IPS-18c (cell line): ENCODE data around the gene RAB19.
"Not testable (repeated sequence)": the region's sequence is repeated elsewhere in the genome, so short reads cannot be mapped to it uniquely, and the experiment has no call there.

ENCODE experiments used
- H3K4me3 ChIP-seq: 2 replicates; pipeline ENCODE4 v1.7.0; 2013; ENCODE audit warnings: low read depth, mild to moderate bottlenecking, low read length, moderate library complexity; ENCODE audit not compliant: insufficient read depth
- H3K9me3 ChIP-seq: one replicate; pipeline ENCODE4 v1.6.1; 2013; ENCODE audit warnings: mild to moderate bottlenecking, low read length, moderate library complexity; ENCODE audit not compliant: control insufficient read depth, insufficient read depth

Gene RAB19

GRCh38 chr7:140397784-140398750, 5.8 kb upstream of the RAB19 start, which contains the start of gene SLC37A3:
Gene SLC37A3, minus strand, starts transcription at chr7:140398530. Its CDS starts 16,004 bp downstream, at chr7:140382526.
- Histone ChIP-seq H3K9me3 (no peaks in the 10 kb centered on the region), H3K4me3 (peak within 1 kb of the TSS; percentile 87)

- Histone ChIP-seq H3K9me3 (no peaks in the 10 kb centered on the region), H3K4me3 (no peak overlapping the region)
These were observed 5.0 kb upstream of the RAB19 start for GRCh38 chr7:140398821-140399220.

- H3K4me3 ChIP-seq = no peak overlapping the region
- H3K9me3 ChIP-seq = no peaks in the 10 kb centered on the region
These were observed 3.5 kb upstream of the RAB19 start for GRCh38 chr7:140400381-140400780.

- H3K9me3 ChIP-seq = no peaks in the 10 kb centered on the region
- H3K4me3 ChIP-seq = no peak overlapping the region
These were observed 1.6 kb upstream of the RAB19 start for GRCh38 chr7:140402178-140402835.

GRCh38 chr7:140404565-140405065, 757 bp downstream of the RAB19 start:
- no peaks in the 10 kb centered on the region for H3K9me3 ChIP-seq
- peak overlapping the region; percentile 64; the same call in 1 of the 2 replicates for H3K4me3 ChIP-seq

- Histone ChIP-seq H3K4me3 (no peak overlapping the region), H3K9me3 (no peaks in the 10 kb centered on the region)
These were observed 11.5 kb downstream of the RAB19 start for GRCh38 chr7:140415361-140415760.

GRCh38 chr7:140415816-140416215, 12.0 kb downstream of the RAB19 start:
- not testable (repeated sequence) for H3K4me3 ChIP-seq, H3K9me3 ChIP-seq

GRCh38 chr7:140416560-140416959, 12.7 kb downstream of the RAB19 start:
- no peak overlapping the region for H3K4me3 ChIP-seq
- H3K9me3 ChIP-seq = no peaks in the 10 kb centered on the region

- H3K4me3 ChIP-seq = no peak overlapping the region
These were observed 13.7 kb downstream of the RAB19 start for GRCh38 chr7:140417456-140418155.

GRCh38 chr7:140418156-140418472, 14.3 kb downstream of the RAB19 start:
- H3K4me3 ChIP-seq, H3K9me3 ChIP-seq: not testable (repeated sequence)

More at GRCh38 chr7:140417456-140418155, 13.7 kb downstream of the RAB19 start:
- no peaks in the 10 kb centered on the region for H3K9me3 ChIP-seq

GRCh38 chr7:140418653-140419052, 14.8 kb downstream of the RAB19 start:
- no peak overlapping the region for H3K4me3 ChIP-seq
- H3K9me3 ChIP-seq = no peaks in the 10 kb centered on the region

GRCh38 chr7:140421521-140421920, 17.7 kb downstream of the RAB19 start:
- Histone ChIP-seq H3K9me3 (no peaks in the 10 kb centered on the region), H3K4me3 (no peak overlapping the region)

GRCh38 chr7:140423501-140423900, 19.6 kb downstream of the RAB19 start:
- no peak overlapping the region for H3K4me3 ChIP-seq

GRCh38 chr7:140425718-140426117, 21.9 kb downstream of the RAB19 start:
- no peak overlapping the region for H3K4me3 ChIP-seq
- peaks cover 2% of the 10 kb centered on the region for H3K9me3 ChIP-seq

More at GRCh38 chr7:140423501-140423900, 19.6 kb downstream of the RAB19 start:
- H3K9me3 ChIP-seq = no peaks in the 10 kb centered on the region

- no peak overlapping the region for H3K4me3 ChIP-seq
- H3K9me3 ChIP-seq = peaks cover 4% of the 10 kb centered on the region
These were observed 22.3 kb downstream of the RAB19 start for GRCh38 chr7:140426130-140426529.

GRCh38 chr7:140433396-140433795, 29.5 kb downstream of the RAB19 start:
- H3K4me3 ChIP-seq = no peak overlapping the region

GRCh38 chr7:140435252-140435895, 31.5 kb downstream of the RAB19 start:
- peaks cover 2% of the 10 kb centered on the region for H3K9me3 ChIP-seq
- no peak overlapping the region for H3K4me3 ChIP-seq

More at GRCh38 chr7:140433396-140433795, 29.5 kb downstream of the RAB19 start:
- peaks cover 4% of the 10 kb centered on the region for H3K9me3 ChIP-seq
